SW480 (cell line): ENCODE measurements around the gene DVL1.
A peak's percentile ranks its signal among the peaks of the same experiment; 100 is the strongest.

ENCODE experiments used
- DNase-seq: peaks from one replicate; pipeline ENCODE4 v3.0.0-alpha.2; 2016; ENCODE audit warnings: low spot score

DVL1 gene

GRCh38 chr1:1295154-1295923 lies 53.9 kb downstream of the DVL1 start:
- no peak for DNase-seq

DNA sequence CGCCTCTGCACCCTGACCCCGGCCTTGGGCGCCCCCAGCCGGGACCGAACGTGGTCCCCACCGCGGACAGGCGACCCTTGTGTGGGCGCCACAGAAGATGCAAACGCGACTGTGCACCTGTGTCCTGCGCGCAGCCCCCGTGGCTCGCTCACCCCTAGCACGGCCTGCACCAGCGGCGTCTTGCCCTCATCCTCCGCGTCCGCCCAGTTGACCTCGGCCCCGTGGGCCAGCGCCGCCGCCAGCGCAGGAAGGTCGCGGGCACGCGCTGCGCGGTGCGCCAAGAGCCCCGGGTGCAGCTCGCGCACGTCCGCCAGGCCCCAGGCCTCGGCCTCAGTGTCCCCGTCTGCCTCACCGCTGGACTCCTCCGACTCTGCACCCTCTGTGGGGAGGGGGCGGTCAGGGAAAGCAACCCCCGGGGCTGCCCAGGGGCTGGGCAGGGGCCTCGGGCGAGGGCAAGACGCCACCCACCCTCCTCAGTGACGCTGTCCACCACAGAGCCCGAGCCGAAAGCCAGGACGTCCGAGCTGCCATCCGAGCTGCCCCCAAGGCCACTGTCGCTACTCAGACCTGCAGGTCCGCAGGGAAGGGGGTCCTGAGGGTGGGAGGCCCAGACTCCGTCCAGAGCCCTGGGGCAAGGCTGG lies 54.8 kb downstream of the DVL1 start:
- DNase-seq: no peak

DNA sequence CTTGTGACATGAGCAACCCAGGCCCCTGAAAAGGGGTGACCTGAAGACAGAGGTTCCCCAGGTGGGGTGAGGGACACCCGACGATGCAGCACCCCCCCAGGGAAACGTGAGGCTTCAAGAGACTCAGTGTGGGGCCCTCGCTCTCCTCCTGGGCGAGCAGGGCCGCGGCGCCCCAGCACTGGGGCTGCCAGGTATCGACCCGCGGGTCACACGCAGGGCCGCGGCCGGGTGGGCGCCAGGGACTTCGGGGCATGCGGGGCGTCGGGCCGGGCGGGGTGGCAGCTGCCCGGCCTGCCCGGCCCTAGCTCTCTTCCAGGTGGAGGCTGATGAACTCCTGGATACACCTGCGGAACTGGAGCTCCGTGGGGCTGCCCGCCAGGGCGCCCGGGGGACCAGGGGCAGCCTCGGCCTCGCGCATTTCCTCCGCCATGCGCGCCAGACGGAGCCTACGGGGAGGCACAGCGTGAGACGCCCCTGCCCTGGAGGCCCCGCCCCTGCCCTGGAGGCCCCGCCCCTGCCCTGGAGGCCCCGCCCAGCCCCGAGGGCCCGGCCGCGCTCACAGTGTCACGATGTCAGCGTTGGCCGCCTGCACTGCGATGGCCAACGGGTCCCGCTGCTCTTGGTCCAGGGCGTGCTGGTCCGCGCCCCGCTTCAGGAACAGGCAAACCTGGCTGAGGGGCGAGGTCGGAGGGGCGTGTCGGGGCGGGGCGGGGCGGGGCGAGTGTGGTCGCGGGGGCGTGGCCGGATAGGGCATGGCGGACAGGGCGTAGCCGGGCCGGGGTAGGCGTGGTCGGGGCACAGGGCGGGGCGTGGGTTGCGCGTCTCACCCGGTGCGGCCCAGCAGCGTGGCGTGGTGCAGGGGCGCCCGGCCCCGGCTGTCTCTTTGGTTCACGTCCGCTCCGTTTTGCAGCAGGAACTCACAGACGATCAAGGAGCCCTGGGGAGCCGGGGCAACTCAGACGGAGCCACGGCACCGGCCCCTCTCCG lies 55.7 kb downstream of the DVL1 start:
- no peak for DNase-seq

DNA sequence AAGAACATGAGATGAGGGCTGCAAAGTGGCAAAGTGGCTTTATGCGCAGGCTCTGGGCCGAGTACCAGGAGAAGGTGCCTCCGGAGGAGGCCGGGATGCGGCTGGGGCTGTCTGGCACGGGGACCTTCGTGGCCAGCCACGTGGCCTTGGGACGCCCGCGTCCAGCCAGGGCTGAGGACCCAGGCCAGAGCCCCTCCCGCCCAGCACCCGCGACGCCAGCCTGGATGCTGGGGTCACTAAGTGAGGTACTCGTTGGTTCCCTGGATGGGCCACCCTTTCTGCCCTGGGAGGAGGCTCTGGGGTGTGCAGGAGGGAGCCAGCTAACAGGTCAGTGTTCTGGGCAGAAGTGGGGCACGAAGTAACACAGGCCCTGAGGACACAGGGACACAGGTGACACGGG lies 56.4 kb downstream of the DVL1 start:
- no peak for DNase-seq

DNA sequence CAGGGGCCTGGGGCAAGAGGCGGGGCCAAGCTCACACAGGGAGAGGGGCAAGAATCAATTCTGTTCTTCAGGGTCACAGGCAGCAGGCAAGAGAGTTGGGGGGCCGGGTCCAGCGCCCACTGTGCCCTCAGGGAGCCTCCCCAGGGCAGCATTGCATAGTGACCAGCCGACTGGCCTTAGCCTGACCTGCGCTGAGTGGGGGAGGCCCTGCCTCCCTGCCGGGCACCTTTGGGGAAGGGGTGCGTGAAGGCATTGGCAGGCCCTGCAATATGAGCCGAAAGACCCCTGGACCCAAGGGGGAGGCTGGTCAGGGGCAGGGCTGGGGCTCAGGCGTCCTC lies 56.8 kb downstream of the DVL1 start:
- no peak for DNase-seq

- peak; percentile 92 for DNase-seq
Observed at GRCh38 chr1:1291548-1292441, 57.4 kb downstream of the DVL1 start.

DNA sequence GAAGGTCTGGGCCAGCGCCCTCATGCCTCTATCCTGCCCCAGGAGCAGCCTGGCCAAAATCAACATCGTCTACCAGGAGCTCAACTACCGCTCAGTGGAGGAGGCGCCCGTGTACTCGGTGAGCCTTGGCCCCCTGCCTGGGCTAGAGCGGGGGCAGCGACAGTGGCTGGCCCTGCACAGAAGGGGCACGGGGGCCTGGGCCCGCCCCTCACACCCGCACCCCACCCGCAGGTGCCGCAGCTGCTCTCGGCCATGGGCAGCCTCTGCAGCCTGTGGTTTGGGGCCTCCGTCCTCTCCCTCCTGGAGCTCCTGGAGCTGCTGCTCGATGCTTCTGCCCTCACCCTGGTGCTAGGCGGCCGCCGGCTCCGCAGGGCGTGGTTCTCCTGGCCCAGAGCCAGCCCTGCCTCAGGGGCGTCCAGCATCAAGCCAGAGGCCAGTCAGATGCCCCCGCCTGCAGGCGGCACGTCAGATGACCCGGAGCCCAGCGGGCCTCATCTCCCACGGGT lies 58.1 kb downstream of the DVL1 start:
- peak; percentile 66 for DNase-seq

- DNase-seq: peak; percentile 73
Observed at GRCh38 chr1:1290238-1290731, 58.9 kb downstream of the DVL1 start.

- no peak for DNase-seq
Observed at GRCh38 chr1:1287288-1288110, 61.7 kb downstream of the DVL1 start.

DNA sequence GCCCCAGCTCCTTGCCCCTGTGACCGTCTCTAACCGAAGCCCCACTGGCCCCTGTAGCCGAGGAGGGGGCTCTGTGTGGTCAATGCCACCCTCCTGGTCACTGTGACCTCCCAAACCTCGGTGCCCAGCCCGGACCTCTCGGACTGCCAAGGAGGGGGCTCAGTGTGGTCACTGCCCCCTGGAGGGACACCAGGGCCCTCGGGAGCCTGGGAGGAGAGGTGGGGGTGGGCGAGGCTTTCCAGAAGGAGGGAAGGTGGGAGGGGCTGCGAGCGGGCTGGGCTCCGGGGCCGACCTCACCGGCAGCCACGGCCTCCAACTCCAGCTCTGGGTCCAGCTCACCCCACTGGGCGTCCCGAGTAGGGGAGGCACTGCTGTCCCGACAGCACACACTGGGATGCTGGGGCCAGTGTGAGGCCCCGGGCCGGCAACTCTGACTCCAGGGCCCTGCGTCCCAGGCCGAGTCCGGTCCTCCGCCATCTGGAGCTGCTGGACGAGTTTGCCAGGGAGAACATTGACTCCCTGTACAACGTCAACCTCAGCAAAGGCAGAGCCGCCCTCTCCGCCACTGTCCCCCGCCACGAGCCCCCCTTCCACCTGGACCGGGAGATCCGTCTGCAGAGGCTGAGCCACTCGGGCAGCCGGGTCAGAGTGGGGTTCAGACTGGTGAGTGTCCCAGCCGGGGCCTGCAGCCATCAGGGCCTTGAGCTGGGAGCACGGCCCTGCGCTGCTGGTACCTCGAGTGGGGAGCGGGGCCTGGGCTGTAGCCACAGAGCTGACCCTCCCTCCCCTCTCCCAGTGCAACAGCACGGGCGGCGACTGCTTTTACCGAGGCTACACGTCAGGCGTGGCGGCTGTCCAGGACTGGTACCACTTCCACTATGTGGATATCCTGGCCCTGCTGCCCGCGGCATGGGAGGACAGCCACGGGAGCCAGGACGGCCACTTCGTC lies 62.6 kb downstream of the DVL1 start:
- DNase-seq: no peak

GRCh38 chr1:1285611-1286311 lies 63.5 kb downstream of the DVL1 start:
- DNase-seq: no peak
